NCI-H1105 (cell line): ENCODE data around the gene PER2.

Experiments
- DNase-seq: peaks from one replicate; lab custom pipeline; 2025; lab: John Stamatoyannopoulos, UW

The PER2 gene

DNA sequence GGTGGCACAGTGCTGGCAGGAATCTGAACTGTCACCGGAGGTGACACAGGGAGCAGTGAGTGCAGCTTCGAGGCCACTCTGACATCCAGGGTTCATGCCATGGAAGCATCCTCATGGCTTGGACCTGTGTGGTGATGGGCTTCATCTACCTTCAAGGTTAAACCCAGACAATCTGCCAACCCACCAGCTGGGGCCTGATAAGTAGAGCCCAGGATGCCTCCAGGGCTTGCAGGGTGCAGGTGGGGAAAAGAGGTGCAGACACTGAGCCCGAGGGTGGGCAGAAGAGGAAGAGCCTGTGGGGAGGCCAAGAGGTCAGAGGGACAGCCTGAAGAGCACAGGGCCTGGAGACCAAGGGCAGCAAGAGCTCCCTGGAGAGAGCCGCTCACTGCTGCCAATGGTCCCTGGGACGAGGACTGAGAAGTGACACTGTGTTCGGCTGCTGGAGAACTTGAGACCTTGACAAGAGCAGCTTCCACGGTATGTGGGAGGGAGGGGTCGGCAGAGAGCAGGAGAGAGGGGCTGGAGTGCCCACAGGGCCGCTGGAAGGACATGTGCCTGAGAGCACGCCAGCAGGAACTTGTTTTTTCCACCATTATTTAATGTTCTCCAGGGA, 40.5 kb downstream of the PER2 start:
- DNase-seq: no peak

DNA sequence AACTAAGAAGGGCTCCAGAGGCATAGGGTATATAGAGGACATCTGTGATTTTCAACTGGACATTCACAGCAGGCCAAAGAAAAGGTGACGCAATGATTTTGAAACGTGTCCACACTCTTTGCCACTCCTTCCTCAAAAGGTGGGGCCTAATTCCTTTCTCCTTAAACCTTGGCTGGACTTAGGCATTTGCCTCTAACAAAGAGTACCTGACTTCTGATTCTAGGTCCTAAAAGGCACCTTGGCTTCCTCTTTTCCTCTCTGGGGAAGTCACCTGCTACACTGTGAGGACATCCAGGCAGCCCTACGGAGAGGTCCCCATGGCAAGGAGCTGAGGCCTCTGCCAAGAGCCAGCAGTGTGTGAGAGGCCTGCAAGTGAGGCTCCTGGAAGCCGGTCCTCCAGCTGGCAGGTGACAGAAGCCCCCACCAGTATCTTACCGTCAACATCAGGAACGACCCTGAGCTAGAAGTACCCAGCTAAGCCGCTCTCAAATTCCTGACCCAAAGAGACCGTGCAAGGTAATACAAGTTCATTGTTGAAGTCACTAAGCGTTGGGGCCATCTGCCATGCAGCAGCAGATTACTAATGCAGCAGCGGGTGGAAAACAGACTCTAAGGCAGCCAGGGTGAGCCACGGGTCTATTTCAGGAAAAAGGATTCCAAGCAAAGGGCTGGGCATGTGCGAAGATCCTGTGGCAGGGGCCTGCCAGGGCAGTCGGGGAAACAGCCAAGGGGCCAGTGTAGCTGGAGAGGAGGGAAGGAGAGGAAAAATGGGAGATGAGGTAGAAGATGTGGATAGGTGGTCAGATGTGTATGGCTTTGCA, 41.2 kb downstream of the PER2 start:
- no peak for DNase-seq

GRCh38 chr2:238244151-238244550, 44.3 kb downstream of the PER2 start:
- no peak for DNase-seq

DNA sequence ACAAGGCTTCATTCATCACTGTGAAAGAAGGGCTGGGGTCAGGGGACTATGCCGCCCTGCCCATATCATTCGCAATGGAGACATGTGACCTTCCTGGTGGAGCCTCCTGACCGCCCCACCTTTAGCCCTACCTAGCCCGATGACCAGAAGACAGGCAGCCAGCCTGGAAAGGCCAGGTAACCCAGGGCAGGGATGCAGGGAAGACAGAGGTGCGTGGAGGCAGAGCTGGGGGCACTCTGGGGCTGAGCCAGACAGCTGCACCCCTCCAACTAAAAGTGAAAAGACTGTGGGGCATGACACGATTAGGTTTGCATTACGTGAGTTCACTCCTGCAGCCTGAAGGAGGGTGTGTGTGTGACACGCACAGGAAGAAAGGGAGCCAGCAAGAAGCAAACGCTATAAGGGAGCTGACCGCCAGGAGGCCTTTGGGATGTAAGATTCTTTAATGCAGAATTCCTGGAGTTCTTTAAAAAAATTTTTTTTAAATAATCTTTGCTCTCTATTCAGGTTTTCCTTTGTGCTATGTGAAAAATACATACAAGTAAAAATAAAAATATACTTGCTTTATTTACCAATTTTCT, 44.8 kb downstream of the PER2 start:
- no peak for DNase-seq

DNA sequence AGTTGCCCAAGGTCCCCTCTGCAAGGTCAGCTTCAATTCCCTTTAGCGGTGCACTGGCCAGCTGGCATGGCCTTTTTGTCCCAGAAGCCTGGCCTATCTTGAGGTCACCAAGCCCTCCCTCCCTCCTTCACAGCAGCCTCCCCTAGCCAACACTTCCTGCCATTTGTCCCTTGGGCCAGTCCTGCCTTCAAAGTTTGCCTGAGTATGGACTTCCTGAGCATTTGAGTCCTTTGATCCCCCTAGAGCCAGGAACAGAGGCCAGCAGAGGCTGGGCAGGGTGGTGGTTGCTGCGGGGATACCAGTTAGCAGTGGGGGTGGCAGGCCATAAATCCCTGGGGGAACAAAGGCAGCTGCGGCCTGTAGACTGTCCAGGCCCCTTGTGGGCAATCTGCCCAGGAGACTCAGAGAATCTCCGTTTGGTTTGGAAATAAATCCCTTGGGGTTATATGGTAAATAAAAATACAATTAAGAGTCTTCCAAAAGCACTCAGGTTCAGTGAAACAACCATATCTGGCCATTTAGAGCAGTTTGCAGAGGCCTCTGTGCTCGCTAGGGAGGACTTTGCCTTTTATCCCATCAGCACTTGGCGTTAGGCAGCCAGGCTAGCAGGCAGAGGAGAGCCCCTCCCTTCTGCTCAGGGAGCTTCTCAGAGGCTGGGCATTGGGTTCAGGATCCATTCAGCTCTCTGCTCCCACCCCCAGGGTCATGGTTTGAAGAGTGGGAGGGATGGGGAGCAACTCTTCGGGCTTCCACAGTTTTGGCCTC, 45.5 kb downstream of the PER2 start:
- peak; percentile 60 for DNase-seq

DNA sequence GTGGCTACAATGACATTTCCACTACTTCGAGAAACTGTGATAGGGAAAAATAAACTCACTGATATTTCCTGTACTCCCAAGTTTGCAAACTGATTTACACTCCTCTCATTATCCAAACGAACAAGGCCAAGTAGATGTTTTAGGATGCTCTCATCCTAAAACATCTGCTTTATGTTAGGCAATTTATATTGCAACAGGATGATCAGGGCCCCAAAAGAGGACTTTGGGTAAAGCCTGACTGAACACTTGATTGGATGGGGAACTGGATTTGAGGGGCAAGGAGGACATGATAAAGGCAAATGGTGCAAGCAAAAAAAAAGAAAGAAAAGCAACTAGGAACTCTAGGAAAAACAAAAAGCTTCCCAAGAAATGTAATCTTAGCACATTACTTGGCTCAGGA, 46.4 kb downstream of the PER2 start:
- DNase-seq: no peak

DNA sequence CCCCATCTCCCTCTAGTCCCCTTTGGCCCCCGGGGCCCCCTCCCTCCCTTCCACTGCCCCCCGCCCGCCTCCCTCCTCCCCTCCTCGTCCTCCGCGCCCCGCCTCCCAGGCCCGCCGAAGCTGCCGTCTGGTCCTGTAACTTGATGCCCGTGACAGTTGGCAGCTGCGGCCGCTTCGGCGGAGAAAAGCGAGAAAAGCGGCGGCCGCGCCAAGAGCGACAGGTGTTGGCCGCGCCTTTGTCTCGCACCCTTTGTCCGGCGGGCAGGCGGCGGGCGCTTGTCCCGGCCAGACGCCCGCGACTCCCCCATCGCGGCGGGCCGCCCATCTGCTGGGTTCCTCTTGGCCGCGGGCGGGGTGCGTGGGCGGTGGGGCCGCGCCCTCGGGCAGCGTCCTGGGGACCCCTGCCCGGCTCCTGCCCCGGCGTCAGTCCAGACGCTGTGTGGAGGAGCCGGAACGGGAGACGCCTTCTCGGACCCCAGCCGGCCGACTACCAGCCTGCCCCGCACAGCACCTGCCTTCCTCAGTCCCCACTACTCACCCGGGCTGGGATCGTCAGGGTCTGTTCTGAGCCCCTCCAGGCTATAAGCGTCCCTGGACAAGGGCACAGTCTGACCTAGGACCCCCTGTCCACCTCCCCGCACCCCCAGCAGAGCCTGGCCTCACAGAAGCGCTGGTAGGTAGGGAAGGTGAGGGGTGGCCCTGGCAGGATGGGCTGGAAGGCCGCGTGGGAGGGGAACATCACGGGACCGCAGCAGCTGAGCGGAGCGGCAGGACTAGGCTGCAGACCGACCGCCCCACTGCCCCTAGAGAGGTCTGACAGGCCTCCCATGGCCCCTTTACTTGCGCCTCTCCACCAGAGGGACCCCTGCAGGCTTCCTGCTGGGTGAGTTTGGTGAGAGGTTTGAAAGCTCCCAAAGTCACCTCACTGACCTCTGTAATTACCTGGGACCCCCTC, 47.4 kb downstream of the PER2 start:
- peak; percentile 92 for DNase-seq

DNA sequence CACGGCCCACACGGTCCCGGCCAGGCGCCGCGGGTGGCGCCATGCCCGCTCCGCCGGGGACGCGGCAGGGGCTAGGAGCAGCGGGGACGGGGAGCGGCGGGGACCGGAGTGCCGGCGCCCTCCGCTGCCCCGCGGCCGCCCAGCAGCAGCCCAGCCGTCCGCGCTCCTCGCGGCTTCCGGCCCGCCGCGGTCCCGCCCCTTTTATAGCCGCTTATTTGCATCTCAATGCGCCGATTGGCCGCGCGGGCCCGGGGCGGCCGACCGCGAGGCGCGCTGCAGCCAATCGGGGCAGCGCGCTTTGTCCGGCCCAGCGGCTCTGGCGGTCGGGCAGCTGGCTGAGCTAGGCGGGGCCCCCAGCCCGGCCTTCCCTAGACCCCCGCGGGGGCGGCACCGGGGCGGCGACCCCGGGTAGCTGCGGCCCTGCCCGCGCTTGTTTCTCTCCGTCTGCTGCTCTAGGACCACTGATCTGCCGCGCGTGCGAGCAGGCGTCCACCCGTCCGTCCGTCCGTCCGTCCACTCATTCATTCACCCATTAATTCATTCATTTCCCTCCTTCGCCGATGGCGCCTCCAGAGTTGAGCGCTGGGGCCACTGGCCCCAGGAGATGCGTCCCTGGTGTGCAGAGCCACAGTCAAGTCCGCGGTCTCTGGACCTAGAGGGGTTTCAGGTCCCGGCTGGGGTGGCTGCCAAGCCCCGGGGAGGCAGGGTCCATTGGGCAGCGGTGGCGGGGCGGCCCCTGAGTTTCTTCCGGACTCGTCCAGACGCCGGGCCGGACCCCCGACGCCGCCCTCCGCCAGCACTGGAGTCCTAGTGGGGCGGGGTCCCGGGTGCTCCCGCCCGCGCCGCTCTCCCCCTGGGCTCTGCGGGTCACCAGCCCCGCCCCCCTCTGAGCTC, 48.3 kb downstream of the PER2 start, which contains the start of gene HES6:
Gene HES6 (minus strand): TSS at position 176 of the 894 bp plus-strand sequence. CDS start 133 bp downstream, at position 43.
- DNase-seq: peak; percentile 92

GRCh38 chr2:238239543-238239862, 48.9 kb downstream of the PER2 start:
- DNase-seq: no peak

- DNase-seq: peak; percentile 15
Measured at GRCh38 chr2:238238766-238239542, 49.5 kb downstream of the PER2 start.

DNA sequence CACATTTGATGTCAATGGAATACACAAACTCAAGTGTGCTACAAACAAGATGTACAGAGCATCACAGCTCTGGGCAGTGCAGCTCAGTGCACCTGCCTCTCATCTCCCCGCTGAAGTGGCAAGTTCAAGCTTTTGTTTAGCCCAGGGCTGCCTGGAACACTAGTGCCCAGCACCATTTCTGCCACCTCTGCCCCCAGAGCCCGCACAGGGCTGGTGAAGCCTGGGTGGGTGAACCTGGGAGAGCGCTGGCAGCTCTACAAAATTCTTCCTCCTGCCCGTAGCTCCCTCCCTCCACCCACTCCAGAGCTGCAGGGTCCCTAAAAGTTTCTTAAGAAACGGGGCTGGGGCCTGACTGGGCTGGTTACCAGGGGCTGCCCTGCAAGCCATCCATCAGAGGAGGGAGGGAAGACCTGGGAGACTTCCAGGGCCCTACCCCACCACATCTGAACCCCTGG, 50.1 kb downstream of the PER2 start:
- DNase-seq: no peak

DNA sequence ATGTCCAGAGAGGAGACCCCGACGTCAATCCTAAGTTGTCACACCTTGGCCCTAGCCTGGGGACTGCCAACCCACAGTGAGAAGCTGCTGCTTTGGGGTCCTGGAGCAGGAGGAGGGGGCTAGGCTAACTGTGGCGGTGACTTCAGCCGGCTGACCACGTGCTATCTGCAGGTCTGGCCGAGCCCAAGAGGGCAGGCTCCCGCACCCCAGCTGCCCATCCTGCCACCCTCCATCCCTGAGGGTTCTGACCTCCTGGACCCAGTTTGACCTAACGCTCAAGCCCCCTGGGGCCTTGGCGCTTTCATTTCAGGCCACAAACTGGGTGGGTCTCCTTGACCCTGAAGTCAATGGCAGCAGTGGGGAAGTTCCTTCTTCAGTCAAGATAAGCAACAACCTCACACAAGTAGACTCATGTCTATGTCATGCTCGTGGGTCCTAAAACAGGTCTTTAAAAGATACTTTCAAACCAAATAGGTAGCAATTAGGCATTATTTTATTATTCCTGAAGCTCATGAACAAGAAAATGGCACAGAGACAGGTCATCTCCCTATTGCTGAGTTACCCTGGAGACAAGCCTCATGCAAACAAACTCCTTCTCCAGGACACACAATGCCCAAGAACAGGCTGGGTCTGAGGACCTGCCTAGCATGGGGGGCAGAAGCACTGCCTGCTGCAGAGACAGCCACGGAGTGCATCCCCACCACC, 50.8 kb downstream of the PER2 start:
- DNase-seq: no peak

- no peak for DNase-seq
Measured at GRCh38 chr2:238236571-238236970, 51.8 kb downstream of the PER2 start.

DNA sequence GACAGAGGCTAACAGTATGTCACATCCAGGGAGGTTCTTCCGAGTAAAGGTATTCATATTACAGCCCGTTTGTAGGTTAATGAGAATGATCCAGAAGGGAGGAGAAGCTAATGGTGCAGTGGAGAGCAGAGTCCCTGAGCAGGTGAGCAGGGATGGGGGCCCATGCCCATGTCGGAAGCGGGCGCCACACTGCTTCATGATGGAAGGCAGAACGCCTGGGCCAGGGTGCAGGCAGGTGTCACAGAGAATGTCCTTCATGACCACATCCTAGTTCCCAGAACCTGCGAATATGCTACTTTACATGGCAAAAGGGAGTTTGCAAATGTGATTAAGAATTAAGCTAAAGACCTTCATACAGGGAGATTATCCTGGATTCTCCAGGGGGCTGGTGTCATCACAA, 52.6 kb downstream of the PER2 start:
- no peak for DNase-seq

DNA sequence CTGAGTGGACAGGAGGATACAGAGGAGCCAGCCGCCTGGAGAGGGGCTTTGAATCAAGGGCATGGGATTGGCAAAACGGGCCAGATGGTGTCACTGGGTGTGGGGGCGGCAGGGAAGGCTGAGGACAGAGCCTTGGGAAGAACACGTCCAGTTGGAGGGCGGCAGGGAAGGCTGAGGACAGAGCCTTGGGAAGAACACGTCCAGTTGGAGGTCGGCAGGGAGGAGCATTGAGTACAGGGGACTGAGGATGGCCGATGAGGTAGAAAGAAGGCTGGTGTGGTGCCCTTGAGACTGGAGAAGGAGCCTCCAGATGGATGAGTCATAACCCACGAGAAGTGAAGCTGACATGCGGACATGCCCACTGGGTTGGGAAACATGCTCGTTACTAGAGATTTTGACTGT, 53.1 kb downstream of the PER2 start:
- no peak for DNase-seq

DNA sequence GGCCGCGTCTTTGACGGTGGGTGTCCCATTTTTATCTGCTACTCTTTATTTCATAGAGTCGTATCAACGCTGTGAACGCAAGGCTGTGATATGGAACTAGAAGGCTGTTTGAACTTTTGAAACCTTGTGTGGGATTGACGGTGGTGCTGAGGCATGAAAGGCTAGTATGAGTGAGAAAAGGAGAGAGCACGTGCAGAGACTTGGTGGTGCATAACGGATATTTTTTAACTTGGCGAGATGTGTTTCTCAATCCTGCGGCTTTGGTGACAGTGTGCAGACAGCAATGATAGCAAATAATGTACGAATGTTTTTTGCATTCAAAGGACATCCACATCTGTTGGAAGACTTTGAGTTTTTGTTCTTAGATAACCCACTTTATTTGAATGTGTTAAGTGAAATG, 54.8 kb downstream of the PER2 start:
- DNase-seq: no peak

DNA sequence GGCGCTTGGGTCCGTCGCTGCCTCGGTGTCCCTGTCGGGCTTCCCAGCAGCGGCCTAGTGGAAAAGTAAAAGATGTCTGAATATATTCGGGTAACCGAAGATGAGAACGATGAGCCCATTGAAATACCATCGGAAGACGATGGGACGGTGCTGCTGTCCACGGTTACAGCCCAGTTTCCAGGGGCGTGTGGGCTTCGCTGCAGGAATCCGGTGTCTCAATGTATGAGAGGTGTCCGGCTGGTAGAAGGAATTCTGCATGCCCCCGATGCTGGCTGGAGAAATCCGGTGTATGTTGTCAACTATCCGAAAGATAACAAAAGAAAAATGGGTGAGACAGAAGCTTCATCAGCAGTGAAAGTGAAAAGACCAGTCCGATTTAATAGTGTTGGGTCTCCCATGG, 56.6 kb downstream of the PER2 start:
- DNase-seq: no peak

DNA sequence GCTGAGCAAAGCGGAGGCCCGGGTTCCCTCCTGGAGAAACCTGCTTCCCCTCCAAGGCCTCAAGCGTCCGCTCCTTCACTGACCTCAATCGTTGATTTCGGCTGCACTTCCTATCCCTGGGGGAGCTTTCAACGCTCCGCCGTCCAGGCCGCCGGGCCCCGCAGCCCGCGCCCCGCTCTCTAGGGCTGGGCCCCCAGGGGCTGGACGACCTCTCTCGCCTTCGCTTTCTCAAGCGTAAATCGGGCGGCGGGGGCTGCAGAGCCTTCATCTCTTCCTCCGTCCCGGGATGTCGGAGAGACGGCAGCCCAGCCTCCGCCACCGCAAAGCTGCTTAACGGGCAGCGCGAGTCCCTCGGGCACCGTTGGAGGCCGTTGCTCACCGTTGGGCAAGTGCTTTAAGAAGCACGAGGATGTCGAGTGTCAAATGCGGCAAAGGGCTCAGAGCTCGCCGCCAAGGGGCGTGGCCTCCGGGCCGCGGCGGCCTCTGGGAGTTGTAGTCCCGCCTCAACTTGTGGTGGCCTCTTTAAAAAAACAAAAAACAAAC, 57.1 kb downstream of the PER2 start:
- no peak for DNase-seq

DNA sequence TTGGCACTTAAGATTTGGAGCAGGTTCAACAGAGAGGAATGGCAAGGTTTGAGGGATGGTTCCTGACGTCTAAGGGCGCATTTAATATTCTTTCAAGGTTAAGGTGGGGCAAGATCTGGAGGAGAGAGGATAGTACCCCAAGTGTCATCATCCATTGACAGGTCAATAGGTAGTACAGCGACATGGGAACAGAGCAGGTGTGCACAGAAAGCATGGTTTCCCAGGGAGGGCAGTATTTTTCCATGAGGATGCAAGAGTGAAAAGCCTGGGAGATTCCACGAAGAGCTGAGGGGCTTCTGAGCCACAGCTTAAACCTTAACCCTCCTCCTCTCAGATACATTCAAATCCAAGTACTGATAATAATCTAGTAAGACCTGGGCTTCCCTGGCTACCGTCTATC, 57.7 kb downstream of the PER2 start:
- DNase-seq: no peak
